Measurements from ENCODE around the gene RGPD6.
"Not testable (repeated sequence)": the region's sequence is repeated elsewhere in the genome, so short reads cannot be mapped to it uniquely, and the experiment has no call there.

GRCh38 chr2:110609843-110610612 is 33.0 kb upstream of the RGPD6 start:
- TF ChIP-seq TARDBP (IDR thresholded peaks at IDR 0.05); FOXM1 (IDR thresholded peaks at IDR 0.05; ENCODE audit: borderline replicate concordance); SP1 (IDR thresholded peaks at IDR 0.05): not testable (repeated sequence)

Measured in HEK293T (cell line).